ENCODE data around the gene CPED1.

DNA sequence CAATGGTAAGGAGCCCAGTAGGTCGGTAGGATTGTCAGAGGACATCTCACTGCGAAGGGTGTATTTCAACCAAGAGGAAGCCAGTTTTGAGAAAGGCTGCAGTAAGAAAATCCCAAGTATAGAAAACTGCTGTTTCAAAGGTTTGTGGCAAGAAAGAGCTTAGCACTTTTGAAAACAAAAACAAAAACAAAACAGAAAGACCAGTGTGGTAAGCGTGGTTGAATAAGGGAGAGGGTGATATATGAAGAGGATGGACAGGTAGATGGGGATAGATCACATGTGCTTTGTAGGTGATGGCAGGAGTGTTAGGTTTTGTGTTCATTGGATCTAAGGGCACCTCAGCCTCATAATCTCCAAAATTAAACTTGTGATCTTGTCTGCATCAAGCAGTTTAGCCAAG lies 198.7 kb downstream of the CPED1 start:
- TF ChIP-seq, protein P1, sequence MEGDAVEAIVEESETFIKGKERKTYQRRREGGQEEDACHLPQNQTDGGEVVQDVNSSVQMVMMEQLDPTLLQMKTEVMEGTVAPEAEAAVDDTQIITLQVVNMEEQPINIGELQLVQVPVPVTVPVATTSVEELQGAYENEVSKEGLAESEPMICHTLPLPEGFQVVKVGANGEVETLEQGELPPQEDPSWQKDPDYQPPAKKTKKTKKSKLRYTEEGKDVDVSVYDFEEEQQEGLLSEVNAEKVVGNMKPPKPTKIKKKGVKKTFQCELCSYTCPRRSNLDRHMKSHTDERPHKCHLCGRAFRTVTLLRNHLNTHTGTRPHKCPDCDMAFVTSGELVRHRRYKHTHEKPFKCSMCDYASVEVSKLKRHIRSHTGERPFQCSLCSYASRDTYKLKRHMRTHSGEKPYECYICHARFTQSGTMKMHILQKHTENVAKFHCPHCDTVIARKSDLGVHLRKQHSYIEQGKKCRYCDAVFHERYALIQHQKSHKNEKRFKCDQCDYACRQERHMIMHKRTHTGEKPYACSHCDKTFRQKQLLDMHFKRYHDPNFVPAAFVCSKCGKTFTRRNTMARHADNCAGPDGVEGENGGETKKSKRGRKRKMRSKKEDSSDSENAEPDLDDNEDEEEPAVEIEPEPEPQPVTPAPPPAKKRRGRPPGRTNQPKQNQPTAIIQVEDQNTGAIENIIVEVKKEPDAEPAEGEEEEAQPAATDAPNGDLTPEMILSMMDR (conservative IDR thresholded peaks at IDR 0.05; ENCODE audit: low read depth in 2 of 2): no peak
- TF ChIP-seq, protein P2, sequence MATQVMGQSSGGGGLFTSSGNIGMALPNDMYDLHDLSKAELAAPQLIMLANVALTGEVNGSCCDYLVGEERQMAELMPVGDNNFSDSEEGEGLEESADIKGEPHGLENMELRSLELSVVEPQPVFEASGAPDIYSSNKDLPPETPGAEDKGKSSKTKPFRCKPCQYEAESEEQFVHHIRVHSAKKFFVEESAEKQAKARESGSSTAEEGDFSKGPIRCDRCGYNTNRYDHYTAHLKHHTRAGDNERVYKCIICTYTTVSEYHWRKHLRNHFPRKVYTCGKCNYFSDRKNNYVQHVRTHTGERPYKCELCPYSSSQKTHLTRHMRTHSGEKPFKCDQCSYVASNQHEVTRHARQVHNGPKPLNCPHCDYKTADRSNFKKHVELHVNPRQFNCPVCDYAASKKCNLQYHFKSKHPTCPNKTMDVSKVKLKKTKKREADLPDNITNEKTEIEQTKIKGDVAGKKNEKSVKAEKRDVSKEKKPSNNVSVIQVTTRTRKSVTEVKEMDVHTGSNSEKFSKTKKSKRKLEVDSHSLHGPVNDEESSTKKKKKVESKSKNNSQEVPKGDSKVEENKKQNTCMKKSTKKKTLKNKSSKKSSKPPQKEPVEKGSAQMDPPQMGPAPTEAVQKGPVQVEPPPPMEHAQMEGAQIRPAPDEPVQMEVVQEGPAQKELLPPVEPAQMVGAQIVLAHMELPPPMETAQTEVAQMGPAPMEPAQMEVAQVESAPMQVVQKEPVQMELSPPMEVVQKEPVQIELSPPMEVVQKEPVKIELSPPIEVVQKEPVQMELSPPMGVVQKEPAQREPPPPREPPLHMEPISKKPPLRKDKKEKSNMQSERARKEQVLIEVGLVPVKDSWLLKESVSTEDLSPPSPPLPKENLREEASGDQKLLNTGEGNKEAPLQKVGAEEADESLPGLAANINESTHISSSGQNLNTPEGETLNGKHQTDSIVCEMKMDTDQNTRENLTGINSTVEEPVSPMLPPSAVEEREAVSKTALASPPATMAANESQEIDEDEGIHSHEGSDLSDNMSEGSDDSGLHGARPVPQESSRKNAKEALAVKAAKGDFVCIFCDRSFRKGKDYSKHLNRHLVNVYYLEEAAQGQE (IDR thresholded peaks at IDR 0.05; ENCODE audit: unreplicated experiment): no peak
- TF ChIP-seq POLR2AphosphoS5 (IDR thresholded peaks at IDR 0.05; ENCODE audit: low read depth) (no peak), EZH2phosphoT487 (IDR thresholded peaks at IDR 0.05; ENCODE audit: unreplicated experiment) (no peak), EZH2 (IDR thresholded peaks at IDR 0.05; ENCODE audit: low read depth, unreplicated experiment) (no peak), NANOG (IDR thresholded peaks at IDR 0.05; ENCODE audit: borderline replicate concordance) (no peak), CREB1 (CRISPR knock-in tag; IDR thresholded peaks at IDR 0.05; ENCODE audit: low read depth) (no peak), STAT1 (IDR thresholded peaks at IDR 0.05; ENCODE audit: unreplicated experiment) (no peak), ZNF331 (CRISPR knock-in tag; IDR thresholded peaks at IDR 0.05; ENCODE audit: low read depth) (no peak)
- TF ChIP-seq, protein P3, sequence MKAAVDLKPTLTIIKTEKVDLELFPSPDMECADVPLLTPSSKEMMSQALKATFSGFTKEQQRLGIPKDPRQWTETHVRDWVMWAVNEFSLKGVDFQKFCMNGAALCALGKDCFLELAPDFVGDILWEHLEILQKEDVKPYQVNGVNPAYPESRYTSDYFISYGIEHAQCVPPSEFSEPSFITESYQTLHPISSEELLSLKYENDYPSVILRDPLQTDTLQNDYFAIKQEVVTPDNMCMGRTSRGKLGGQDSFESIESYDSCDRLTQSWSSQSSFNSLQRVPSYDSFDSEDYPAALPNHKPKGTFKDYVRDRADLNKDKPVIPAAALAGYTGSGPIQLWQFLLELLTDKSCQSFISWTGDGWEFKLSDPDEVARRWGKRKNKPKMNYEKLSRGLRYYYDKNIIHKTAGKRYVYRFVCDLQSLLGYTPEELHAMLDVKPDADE (IDR thresholded peaks at IDR 0.05): no peak

Data from GM23338 (cell line).